LHCN-M2 (cell line): ENCODE results near the gene E2F6. TPM values are rescaled to one million over a fixed set of nuclear protein-coding genes. Genes with fewer than 3 reads are reported as not detected.

Source experiments
- DNase-seq: peaks from one replicate; pipeline ENCODE4 v3.0.0-alpha.2; 2012; ENCODE audit warnings: low read depth
- polyA plus RNA-seq: library from polyadenylated mRNA; unstranded; fragments of >200 nt; gene quantifications from one replicate; pipeline ENCODE4 v1.2.1, GENCODE V29; 2012; ENCODE audit warnings: missing spikeins
- total RNA-seq: library from RNA; depleted of rRNA; stranded (reverse); fragments of >200 nt; gene quantifications from 2 replicates; pipeline ENCODE4 v1.2.3, GENCODE V29; 2014; rRNA removed

Gene E2F6
- 21.9 and 23.6 TPM in 2 replicates for total RNA-seq
- 8.9 TPM for polyA plus RNA-seq

GRCh38 chr2:11465485-11466306 is at the start of gene E2F6:
Gene E2F6, minus strand, starts transcription at chr2:11466161. Its CDS starts 282 bp downstream, at chr2:11465879.
- peak; percentile 93 for DNase-seq

DNA sequence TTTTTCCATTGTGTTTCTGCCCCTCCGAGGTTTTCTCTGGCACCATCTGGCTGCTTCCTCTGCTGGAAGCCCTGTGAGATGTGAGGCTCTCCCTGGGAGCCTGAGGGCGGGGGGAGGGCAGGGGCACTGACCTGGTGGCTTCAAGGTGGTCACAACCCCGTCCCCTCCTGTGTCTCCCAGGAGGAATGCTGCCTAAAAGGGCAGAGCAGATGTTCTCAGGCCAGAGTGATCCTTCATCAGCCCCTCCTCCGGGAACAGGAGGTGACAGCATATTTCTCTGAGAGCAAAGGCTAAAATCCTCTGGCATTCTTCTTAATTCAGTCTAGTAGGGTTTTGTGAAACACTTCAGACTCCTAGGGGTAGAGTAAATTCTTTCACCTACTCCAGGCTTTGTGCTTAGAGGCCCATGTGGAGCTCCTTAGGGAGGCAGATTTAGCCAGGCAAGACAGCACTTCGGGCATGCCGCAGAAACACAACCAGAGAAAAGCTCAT is 49.6 kb upstream of the E2F6 start:
- no peak for DNase-seq

- DNase-seq: no peak
Measured at GRCh38 chr2:11514904-11515303, 48.9 kb upstream of the E2F6 start.

GRCh38 chr2:11514081-11514730 is 48.2 kb upstream of the E2F6 start:
- DNase-seq: no peak

DNA sequence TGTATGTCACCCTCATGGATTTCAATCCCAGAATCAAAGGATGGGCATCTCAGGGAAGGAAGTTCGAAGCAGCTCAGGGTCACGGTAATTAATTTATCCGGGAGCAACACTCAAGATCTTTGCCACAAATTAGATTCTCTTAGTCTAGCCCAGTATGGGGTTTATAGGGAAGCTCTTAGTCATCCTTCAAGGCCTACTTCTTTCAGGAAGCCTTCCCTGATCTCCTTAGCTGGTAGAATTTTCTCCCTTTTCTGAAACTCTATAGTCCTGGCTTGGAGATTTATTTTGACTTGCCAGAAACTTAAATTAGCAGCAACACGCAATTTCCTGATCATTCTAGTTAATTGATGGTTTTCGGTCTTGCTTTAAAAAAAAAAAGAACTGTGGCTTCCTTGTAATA is 47.4 kb upstream of the E2F6 start:
- no peak for DNase-seq

DNA sequence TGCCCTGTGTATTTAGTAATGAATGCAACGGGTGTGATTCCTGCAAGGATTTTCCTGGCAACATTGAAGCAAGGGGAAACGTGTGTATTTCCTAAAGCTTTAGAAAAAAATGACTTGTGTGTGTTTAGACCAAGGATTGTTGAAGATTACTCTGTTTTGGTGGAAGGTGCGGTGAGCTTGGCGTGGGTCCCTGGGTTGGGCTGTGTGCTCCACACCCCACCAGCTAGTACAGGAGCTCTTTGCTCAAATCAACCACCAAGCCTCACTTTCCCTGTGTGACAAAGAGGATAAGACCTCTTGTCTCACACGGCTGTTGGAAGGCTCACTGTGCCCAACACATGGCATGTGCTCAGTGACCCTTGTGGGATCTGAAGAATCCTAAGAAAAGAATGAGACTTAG is 46.5 kb upstream of the E2F6 start:
- DNase-seq: no peak

DNA sequence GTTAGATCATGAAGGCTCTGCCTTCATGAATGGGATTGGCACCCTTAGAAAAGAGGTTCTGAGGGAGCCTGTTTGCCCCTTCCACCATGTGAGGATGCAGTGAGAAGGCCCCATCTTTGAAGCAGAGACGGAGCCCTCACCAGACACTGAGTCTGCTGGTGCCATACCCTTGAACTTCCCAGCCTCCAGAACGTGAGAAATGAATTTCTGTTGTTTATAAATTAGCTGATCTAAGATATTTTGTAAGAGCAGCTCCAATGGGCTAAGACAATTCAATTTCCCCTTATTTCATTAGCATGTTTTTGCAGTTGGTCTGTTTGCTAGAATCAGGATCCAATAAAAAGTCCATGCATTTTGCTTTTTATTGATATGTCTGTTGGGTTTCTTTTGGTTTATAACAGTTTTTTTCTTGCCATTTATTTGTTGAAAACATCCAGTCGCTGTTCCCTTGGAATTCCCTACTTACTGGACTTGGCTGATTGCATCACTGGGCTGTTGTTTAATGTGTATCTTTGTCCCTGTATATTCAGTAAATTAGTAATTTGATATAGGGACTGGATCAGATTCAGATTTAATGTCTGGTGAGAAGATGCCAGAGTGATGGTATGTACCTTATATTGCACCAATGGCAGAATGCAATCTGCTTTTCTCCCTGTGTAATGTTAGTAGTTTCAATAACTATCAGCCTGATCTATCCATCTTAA is 43.8 kb upstream of the E2F6 start:
- DNase-seq: no peak

DNA sequence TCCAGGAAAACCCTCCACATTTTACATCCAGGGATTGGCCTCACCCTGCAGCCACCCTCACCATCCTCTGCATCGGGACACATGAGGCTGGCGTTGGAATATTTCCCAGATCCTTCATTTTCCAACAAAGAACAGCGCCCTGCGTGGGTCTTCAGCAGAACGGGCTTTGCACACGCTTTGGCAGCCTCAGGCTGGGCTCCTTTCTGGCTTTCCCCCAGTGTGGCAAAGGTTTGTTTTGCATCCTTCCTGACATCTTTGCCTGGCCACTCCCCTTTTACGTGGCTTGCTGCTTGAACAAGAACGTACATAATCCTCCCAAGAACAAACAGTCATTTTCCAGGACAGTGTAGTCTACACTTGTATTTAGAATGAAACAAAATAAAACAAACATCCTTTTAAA is 42.3 kb upstream of the E2F6 start:
- no peak for DNase-seq

DNA sequence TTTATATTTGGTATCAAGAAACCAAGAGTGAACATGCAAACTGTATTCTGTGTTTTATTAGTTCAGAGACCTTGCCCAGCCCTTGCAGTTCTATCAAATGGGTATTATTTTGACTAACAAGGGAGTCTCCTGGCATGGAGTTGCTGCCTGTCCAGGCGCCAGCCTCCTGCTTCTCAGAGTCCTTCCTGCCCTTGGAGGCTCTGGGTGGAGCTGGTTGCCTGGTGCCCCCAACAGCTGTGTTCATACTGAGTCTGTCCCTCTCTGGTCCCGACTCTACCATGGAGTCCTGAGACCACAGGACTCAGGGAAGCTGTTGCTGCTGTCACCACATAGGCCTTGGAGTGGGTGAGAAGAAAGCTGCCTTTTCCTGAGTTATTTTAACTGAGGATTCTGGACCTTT is 41.6 kb upstream of the E2F6 start:
- DNase-seq: no peak

- no peak for DNase-seq
Measured at GRCh38 chr2:11506611-11506969, 40.6 kb upstream of the E2F6 start.

DNA sequence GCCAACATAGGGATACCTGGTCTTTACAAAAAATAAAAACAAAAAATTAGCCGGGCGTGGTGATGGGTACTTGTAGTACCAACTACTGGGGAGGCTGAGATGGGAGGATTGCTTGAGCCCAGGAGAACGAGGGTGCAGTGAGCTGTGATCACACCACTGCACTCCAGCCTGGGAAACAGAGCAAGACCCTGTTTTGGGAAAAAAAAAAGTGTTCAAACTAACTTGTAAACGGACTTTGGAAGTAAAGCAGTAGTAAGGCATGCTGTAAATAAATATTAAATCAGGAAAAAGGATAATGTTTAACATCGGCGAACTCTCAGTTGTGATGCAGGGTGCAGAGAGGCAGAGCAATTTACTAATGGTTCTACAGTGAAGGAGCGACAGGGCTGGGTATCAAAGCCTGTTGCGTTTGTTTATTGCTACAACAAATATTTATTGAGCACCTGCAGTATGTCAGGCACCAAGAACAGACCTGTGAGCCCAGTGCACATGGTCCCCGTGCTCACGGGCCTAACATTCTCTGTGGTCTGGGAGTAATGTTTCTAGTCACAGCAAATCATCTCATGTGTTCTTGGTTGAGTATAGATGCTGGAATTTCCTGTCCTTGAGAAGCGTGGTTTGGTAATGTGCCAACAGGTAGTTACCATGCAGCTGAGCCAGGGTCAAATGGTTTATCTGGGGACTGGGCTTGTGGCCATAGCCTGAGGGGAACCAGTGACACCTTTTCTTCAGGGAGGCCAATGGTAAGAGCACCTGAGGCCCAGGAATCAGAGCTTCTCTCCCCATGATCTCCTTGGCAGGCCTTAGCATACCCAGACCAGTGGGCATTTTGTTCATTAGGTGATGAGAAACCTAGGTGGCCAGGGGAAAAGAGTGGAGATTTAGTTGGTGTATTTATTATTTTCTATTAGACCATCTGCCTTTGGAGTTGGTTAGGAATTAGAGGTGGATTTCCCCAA is 40.0 kb upstream of the E2F6 start:
- no peak for DNase-seq

GRCh38 chr2:11503354-11503927 is 37.5 kb upstream of the E2F6 start:
- DNase-seq: no peak

DNA sequence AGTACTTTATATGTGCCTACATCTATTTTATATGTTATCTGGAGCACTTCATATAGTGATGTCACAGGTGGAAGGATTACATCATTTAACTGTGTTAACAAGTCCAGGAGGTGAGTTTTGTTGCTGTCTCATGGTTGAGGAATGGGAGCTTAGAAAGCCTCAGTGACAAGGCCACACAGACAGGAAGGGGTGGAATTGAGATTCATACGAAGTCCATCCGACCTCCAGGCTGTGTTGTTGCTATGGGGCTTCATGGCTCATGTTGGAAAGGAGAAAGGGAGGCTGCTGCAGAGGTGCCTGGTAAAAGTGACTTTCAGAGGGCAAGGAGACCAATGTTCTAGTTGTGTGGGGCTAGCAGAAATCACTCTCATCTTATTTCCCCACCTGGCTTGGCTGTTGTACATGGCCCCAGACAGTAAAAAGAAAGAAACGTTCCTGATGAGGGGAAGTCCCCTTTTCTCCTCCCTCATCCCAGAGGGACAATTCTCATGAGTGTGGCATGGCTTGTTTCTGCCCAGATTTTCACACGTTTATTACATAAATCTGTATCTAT is 36.9 kb upstream of the E2F6 start:
- DNase-seq: no peak

DNA sequence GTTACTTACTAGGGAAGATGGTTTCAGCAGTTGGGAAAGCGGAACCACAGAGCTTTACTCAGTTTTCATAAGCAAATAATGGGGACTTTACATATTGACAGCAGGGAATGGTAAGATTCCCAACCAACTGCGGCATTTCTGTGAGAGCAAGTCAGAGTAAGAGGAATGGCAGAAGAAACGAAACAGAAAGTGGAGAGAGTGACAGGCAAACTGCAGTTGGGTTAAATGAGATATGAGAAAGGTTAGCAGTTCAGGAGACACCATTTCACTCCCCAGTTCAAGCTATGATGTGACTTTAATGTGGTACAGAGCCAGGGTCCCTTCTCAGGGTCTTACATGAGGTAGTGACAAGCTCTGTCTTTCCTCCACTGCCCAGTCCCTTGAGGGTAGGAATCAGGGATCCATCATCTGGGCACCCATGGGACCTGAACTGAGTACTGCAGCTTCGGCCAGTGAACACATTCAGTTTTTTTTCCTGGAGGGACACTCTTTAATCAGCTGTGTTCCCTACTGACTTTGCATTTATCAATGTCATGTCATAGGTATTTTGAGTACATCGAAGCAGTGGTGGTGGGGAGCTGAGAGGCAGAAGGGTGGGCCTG is 34.8 kb upstream of the E2F6 start:
- DNase-seq: peak; percentile 20

- no peak for DNase-seq
Measured at GRCh38 chr2:11499081-11499743, 33.3 kb upstream of the E2F6 start.

DNA sequence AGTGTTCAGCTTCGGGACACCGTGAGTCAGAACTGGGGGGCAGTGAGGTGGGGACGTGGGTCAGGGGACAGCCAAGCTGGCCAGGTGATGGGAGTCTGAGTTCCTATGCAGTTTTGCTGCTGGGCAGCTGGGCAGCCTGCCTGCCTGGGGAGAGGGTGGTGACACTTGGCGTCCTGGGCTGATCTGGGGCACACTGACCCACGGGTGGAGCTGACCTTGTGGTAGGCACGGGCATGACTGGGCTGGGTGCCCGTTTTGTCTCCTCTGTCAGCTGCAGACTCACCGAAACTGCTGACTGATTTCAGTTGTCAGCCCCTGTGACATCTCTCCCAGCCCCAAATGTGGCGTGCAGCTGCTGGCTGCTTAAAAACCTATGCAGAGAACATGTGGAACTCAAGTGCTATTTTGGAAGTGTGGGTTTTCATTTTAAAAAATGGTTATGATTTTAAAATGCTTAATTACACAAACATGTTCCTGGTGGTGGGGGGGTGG is 32.6 kb upstream of the E2F6 start:
- peak; percentile 76 for DNase-seq

GRCh38 chr2:11495844-11496681 is 30.1 kb upstream of the E2F6 start:
- no peak for DNase-seq

DNA sequence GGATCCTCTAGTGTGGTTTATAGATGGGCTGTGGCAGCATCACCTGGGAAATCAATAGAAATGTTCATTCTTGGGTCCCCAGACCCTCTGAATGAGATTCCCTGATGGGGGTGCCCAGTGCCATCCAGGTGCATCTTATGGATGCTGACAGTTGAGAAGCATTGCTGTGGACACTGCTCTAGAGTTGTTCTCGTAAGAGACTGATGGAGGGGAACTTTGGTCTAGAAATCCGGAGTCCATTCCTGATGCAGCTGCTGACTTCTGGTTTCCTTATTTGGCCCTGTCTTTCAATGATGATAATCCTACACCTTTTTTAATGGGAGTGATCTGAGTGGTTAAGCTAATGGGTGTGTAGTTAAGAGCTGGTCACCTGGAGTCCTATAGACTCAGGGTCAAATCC is 28.3 kb upstream of the E2F6 start:
- DNase-seq: no peak
